ENCODE data around the gene TMEM204. TPM values are rescaled to one million over a fixed set of nuclear protein-coding genes. Genes with fewer than 3 reads are reported as not detected.

The TMEM204 gene
- total RNA-seq, 1 experiment from 2014 or later, result not detected

GRCh38 chr16:1542533-1542932 lies 9.1 kb downstream of the TMEM204 start:
- TF ChIP-seq EZH2 (IDR thresholded peaks at IDR 0.05; ENCODE audit: low read depth) (no peak), CTCF (conservative IDR thresholded peaks at IDR 0.05) (no peak)
- no peak for DNase-seq
- intact Hi-C loops (cut with micrococcal nuclease; ENCODE audit: unreplicated experiment), result loop anchor here (5.0 kb wide), 1 partner anchor 70 kb away; the partner anchor contains the start of genes CRAMP1 and IFT140
- Histone ChIP-seq H3K36me3 (ENCODE audit: low read depth) (no peaks in the 10 kb centered on the region), H3K79me2 (ENCODE audit: low read depth) (no peaks in the 10 kb centered on the region), H2AFZ (no peak overlapping the region), H3K4me1 (replicated peaks; ENCODE audit: insufficient read depth) (peaks cover 20% of the 10 kb centered on the region), H3K4me2 (no peak overlapping the region), H3F3A (ENCODE audit: insufficient read depth, low read depth) (peaks cover 9% of the 10 kb centered on the region), H3K4me3 (no peak overlapping the region), H3K27ac (no peak overlapping the region), H4K20me1 (ENCODE audit: insufficient read depth) (no peaks in the 10 kb centered on the region), H3K27me3 (ENCODE audit: insufficient read depth, low read depth) (no peaks in the 10 kb centered on the region), H3K9me3 (ENCODE audit: insufficient read depth, low read depth) (no peaks in the 10 kb centered on the region), H3K9me2 (ENCODE audit: insufficient read depth) (no peaks in the 10 kb centered on the region)
- POLR2A ChIA-PET (ENCODE audit: unreplicated experiment), result no interaction called here
- no TSS peak for BruUV-seq (replicated peaks)
- CTCF ChIA-PET, result no interaction called here

- no peaks in the 10 kb centered on the region for H3K36me3 ChIP-seq (ENCODE audit: low read depth)
- H3K4me2 ChIP-seq, result no peak overlapping the region; the same call in 1 of the 2 replicates
- no peaks in the 10 kb centered on the region for H3K9me2 ChIP-seq (ENCODE audit: insufficient read depth)
- H3K4me3 ChIP-seq, result no peak overlapping the region
- POLR2A ChIA-PET (ENCODE audit: unreplicated experiment), result no interaction called here
- peaks cover 9% of the 10 kb centered on the region for H3F3A ChIP-seq (ENCODE audit: insufficient read depth, low read depth)
- intact Hi-C loops (cut with micrococcal nuclease; ENCODE audit: unreplicated experiment), result loop anchor here (5.0 kb wide), 1 partner anchor 69 kb away; the partner anchor contains the start of genes CRAMP1 and IFT140
- H2AFZ ChIP-seq, result no peak overlapping the region
- no peaks in the 10 kb centered on the region for H3K27me3 ChIP-seq (ENCODE audit: insufficient read depth, low read depth)
- H3K27ac ChIP-seq, result 0 out of 2 replicates have a peak overlapping the region, but pooled peaks have one; percentile 23
- no peak for TF ChIP-seq EZH2 (IDR thresholded peaks at IDR 0.05; ENCODE audit: low read depth)
- H4K20me1 ChIP-seq (ENCODE audit: insufficient read depth), result no peaks in the 10 kb centered on the region
- CTCF ChIA-PET, result no interaction called here
- no peaks in the 10 kb centered on the region for H3K79me2 ChIP-seq (ENCODE audit: low read depth)
- peaks cover 20% of the 10 kb centered on the region for H3K4me1 ChIP-seq (replicated peaks; ENCODE audit: insufficient read depth)
- peak; percentile 37 to 48 for DNase-seq
- no peaks in the 10 kb centered on the region for H3K9me3 ChIP-seq (ENCODE audit: insufficient read depth, low read depth)
- BruUV-seq (replicated peaks), result no TSS peak
These were observed 9.8 kb downstream of the TMEM204 start for GRCh38 chr16:1543085-1543896.

- no TSS peak for BruUV-seq (replicated peaks)
- Histone ChIP-seq H4K20me1 (ENCODE audit: insufficient read depth) (no peaks in the 10 kb centered on the region), H3K79me2 (ENCODE audit: low read depth) (no peaks in the 10 kb centered on the region), H2AFZ (no peak overlapping the region), H3K4me1 (replicated peaks; ENCODE audit: insufficient read depth) (peaks cover 20% of the 10 kb centered on the region), H3K36me3 (ENCODE audit: low read depth) (no peaks in the 10 kb centered on the region), H3F3A (ENCODE audit: insufficient read depth, low read depth) (peaks cover 9% of the 10 kb centered on the region), H3K9me3 (ENCODE audit: insufficient read depth, low read depth) (no peaks in the 10 kb centered on the region), H3K4me3 (no peak overlapping the region), H3K27me3 (ENCODE audit: insufficient read depth, low read depth) (no peaks in the 10 kb centered on the region), H3K9me2 (ENCODE audit: insufficient read depth) (no peaks in the 10 kb centered on the region), H3K27ac (no peak overlapping the region), H3K4me2 (no peak overlapping the region)
- CTCF ChIA-PET, result no interaction called here
- POLR2A ChIA-PET (ENCODE audit: unreplicated experiment), result no interaction called here
- TF ChIP-seq CTCF (conservative IDR thresholded peaks at IDR 0.05) (no peak), EZH2 (IDR thresholded peaks at IDR 0.05; ENCODE audit: low read depth) (no peak)
- intact Hi-C loops (cut with micrococcal nuclease; ENCODE audit: unreplicated experiment), result no loop called here
- no peak for DNase-seq
These were observed 11.9 kb downstream of the TMEM204 start for GRCh38 chr16:1545044-1546040.

All from PC-9 (cell line).